GM18505 (cell line): ENCODE measurements around the gene NKAPD1.

ENCODE experiments used
- ATAC-seq: cut with Tn5 transposase; IDR thresholded peaks from one replicate; pipeline ENCODE4 v1.9.1; 2021; ENCODE audit not compliant: unreplicated experiment
- POLR2A ChIP-seq: IDR thresholded peaks from 4 replicates; pipeline ENCODE4 v1.6.1; 2011; ENCODE audit warnings: borderline replicate concordance; ENCODE audit not compliant: insufficient read depth, insufficient read length; ENCODE audit errors: extremely low read depth

Gene NKAPD1

DNA sequence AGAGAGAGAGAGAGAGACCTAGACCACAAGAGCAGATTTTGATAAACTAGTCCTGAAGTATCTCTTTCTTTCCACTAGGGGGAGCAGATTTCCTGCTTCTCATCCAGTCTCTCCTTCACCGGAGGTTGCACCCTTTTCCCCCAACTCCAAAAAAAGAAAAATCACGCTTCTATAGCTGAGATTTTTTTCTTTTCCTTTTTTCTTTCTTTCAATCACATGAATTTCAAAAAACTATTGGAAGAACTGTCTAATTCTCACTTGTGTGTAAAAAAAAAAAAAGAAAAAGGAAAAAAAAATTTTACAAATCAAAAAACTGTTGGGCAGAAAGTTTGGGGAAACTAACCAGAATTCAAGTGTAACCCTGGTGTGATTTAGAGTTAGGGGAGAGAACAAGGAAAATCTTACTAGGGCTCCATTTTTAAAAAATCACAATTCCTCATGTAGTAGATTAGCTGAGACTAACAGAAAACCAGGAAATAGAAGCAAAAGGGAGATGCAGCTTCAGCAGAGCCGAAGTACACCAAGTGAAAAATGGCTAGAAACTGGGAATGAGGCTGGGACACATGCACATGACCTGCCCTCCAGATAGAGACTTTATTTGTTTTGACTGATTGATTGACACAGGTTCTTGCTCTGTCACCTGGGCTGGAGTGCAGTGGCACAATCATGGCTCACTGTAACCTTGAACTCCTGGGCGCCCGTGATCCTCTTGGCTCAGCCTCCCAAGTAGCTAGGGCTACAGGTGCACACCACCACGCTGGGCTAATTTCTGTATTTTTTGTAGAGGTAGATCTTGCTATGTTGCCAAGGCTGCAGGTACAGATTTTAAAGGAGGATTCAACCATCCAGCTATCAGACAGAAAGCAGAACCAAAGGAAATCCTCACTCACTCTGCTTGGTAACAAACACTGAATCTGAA, 39.7 kb downstream of the NKAPD1 start:
- ATAC-seq = no peak
- no peak for TF ChIP-seq POLR2A

DNA sequence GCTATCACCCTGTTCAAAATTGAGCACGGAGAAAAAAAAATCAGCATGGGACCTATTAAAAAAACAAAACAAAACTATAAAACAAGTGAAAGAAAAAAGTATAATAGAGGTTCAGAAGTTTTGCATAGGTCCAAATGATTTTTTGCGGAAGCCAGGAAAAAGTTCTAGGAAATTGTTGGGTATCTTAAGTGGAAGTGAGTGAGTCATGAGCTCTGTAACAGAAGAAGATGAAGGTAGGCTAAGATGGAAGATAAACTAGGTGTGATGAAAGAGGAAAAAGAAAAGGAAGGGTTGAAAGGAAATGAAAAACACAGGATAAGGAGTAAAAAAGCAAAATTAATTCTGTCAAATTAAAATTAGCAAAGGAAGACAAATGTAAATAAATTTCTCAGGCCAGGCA, 40.4 kb downstream of the NKAPD1 start:
- no peak for ATAC-seq
- no peak for TF ChIP-seq POLR2A

DNA sequence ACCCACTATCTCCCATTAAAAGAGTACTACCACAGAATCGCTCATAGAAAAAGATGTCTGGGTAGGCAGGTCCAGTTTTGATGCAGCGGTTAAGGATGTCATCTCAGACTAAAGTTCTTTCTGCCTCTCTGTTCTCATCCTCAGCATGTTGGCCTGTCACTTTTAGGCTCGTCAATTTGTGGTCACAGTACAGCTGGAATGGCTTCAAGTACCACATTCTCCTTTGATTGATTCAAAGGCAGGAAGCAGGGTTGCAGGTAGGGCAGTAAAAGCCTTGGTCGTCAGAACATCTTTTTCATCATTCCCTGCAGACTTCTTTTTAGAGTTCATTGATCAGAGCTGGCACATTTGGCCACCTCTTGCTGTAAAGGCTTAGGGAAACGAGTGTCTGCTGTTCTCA, 41.3 kb downstream of the NKAPD1 start:
- no peak for ATAC-seq
- no peak for TF ChIP-seq POLR2A

DNA sequence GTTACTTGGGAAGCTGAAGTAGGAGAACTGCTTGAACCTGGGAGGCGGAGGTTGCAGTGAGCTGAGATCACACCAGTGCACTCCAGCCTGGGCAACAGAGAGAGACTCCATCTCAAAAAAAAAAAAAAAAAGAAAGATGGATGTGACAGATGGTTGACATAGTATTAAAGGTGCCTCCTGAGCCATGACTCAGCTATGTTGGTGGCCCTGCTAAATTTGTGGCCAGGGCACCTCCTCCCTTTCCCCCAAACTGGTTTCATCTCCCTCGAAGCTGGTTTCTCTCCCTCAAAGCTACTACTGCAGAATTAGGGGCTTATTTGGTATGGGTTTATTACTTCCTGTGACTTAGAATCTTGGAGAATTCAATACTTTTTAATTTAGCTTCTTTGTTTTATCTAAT, 44.1 kb downstream of the NKAPD1 start:
- TF ChIP-seq POLR2A = no peak
- no peak for ATAC-seq

DNA sequence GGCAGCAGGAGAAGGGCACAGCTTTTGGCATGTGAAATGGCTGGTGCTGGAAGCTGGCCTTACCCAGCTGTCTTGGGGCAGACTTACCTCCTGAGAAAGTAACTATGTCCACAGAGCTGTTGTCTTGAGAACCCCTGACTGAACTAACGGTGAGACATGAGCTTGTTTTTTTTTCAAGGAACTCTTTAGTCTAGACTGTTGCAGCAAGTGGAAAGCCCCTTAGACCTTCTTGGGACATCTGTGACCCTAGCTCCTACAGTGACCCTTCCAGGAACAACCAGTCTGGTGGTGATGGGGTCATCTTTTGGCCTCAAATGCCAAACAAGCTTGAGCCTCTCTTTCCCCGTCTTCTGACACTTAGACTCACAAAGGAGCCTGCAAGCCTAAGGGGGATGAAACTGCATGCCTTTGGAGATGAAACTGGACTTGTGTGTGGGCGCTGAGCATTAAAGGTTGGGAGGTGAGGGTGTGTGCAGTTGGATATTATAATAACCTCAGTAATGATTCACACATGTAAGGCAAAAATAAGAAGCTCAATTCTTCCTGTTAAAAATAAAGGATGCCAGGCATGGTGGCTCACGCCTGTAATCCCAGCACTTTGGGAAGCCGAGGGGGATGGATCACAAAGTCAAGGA, 48.0 kb downstream of the NKAPD1 start:
- TF ChIP-seq POLR2A = no peak
- no peak for ATAC-seq

DNA sequence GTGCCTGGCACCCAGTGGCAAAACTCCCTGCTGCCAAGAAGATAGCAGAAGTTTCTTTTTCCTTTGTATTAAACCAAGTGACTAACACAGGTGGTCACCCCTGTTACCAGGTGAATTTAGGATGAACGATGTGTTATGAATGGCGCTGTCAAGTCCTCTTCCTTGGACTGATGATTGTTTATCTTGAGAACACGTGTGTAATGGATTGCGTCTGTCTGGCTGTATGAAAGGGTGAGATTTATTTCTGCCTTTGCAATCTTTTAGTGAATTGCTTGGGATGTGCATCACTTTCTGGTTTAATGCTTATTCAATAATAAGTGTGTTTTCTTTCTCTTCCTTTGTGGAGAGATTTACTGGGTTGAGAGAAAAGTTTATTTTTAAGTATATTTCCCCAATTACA, 49.0 kb downstream of the NKAPD1 start:
- TF ChIP-seq POLR2A = no peak
- no peak for ATAC-seq

DNA sequence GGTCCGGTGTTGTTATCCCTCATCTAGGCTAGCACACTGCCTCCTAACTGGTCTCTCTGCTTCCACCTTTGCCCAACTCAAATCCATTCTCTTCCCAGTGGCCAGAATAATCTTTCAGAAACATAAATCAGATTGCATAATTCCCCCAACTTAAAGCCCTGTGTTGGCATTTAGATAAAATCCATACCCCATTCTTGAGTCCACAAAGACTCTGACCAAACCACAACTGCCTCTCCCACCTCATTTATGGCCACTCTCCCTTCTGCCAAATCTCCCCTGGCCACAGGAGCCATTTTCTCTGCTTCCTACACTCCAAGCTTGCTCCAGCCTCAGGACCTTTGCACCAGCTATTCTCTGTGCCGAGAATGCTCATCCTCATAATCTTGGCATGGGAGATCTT, 53.0 kb downstream of the NKAPD1 start:
- ATAC-seq = no peak
- no peak for TF ChIP-seq POLR2A

DNA sequence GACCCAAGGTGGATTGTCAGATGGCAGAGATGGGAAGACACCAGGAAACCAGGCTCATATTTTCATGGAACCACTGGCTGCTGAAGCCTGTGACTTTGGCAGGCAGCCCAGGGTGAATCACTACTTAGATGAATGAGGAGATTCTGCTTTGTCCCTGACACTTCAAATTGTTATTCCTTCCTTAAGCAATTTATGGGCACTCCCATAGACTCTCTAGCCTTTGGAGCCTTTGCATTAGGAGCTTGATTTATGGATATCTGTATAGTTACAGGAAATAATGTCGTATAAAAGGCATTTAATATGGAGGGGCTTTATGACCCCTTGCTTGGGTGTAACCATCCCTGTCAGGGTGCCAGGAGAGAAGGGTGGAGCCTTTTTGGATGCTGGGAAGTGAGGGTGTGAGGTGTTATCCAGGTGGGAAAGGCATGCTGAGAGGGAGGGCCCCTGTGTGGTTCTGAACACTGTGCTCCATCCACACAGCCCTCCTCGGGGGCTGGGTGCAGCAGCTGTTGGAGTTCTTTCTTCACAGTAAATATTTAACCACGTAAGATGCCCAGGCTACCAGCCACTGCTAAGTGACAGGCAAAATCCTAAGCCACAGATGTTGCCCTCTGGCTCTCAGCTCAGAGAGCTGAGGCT, 54.5 kb downstream of the NKAPD1 start:
- no peak for TF ChIP-seq POLR2A
- ATAC-seq = no peak

DNA sequence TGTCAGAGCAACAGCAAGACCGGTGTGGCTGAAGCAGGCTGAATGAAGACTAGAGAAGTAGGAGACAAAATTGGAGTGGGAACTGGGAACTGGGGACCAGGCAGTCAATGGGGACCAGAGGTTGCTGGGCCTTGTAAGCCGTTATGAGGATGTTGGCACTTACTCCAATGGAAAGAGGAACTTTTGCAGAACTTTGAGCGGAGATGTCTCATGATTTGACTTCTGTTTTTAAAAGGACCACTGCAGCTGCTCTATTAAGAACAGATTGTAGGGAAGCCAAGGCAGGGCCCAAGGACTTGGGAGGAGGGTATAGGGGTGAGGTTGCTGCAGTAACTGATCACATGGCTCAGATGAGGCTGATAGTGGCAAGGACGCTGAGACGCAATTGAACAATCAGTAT, 55.6 kb downstream of the NKAPD1 start:
- no peak for ATAC-seq
- TF ChIP-seq POLR2A = no peak

DNA sequence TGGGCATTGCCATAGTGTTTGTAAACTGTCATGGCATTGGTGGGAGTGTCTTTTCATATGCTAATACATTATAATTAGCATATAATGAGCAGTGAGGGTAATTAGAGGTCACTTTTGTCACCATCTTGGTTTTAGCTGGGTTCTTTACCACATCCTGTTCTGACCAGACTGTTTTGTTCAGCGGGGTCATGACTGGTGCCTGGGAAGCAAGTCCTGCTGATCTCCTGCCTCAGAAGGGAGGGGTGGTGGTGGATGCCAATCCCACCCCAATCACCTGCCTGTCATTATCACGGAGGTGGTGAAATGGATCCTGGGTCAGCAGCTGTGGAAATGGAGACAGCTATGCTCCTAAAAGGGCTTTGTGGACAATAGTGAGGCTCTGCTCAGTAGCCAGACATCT, 58.6 kb downstream of the NKAPD1 start:
- ATAC-seq = no peak
- TF ChIP-seq POLR2A = no peak

DNA sequence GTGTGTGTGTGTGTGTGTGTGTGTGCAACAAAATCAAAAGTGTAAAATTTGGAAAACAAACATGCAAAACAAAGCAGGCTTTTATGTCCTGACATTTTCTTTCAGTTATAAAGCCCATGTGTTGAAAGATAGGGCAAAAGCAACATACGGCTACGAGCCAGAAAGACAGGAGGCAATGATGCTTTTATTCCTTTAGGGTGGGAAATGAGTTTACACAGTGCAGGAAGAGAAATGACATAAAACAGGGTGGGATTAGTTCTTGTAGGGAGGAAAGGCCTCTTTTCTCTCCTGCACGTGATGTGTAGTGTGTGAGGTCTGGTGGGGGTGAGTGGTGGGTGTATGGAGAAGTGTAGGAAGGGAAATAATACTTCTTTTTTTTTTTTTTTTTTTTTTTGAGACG, 60.4 kb downstream of the NKAPD1 start:
- no peak for ATAC-seq
- TF ChIP-seq POLR2A = no peak
